ENCODE data around the gene ABR. TPM values are rescaled to one million over a fixed set of nuclear protein-coding genes. Genes with fewer than 3 reads are reported as not detected.
A peak's percentile ranks its signal among the peaks of the same experiment; 100 is the strongest.

ABR gene
- total RNA-seq, 1 experiment from 2014 or later, result 35.4 TPM

- Histone ChIP-seq H3F3A (ENCODE audit: low read length, unreplicated experiment) (no peaks in the 10 kb centered on the region), H3K4me3 (ENCODE audit: low read length) (no peak overlapping the region), H3K27ac (ENCODE audit: low read length) (peak overlapping the region; percentile 100), H3K36me3 (ENCODE audit: low read depth, low read length) (no peaks in the 10 kb centered on the region), H3K4me1 (ENCODE audit: insufficient read depth, low read length) (peaks cover 50% of the 10 kb centered on the region), H3K9ac (ENCODE audit: low read length) (peak overlapping the region; percentile 91), H4K20me1 (ENCODE audit: low read length) (no peaks in the 10 kb centered on the region), H3K27me3 (ENCODE audit: low read length) (no peaks in the 10 kb centered on the region), H3K79me2 (ENCODE audit: low read length) (peaks cover 26% of the 10 kb centered on the region), H3K9me3 (ENCODE audit: low read length) (no peaks in the 10 kb centered on the region), H3K9me2 (replicated peaks; ENCODE audit: low read length) (no peaks in the 10 kb centered on the region), H3K4me2 (ENCODE audit: low read length) (peak overlapping the region; percentile 99), H2AFZ (ENCODE audit: low read length) (no peak overlapping the region)
- ATAC-seq, result peak; percentile 35
- TF ChIP-seq CTCF (conservative IDR thresholded peaks at IDR 0.05; ENCODE audit: low read depth, low read length) (no peak), EZH2 (IDR thresholded peaks at IDR 0.05; ENCODE audit: low read length, unreplicated experiment) (no peak), EZH2phosphoT487 (IDR thresholded peaks at IDR 0.05; ENCODE audit: borderline replicate concordance, low read length) (no peak)
- BruUV-seq (replicated peaks), result TSS peak; percentile 75
- POLR2A ChIA-PET (ENCODE audit: unreplicated experiment), result no interaction called here
- CTCF ChIA-PET, result interaction anchor here (0.6 to 1.9 kb wide), 4 partner anchors 11 to 157 kb away, joined by 3 to 9 read pairs (median 4); no protein-coding TSS in a partner anchor
- intact Hi-C loops (cut with micrococcal nuclease), result no loop called here
- DNase-seq, result peak; percentile 87
These were observed 68.8 kb downstream of the ABR start for GRCh38 chr17:1110862-1111598.

GRCh38 chr17:1110541-1110861, 69.3 kb downstream of the ABR start:
- ATAC-seq (no peak), DNase-seq (no peak)
- H2AFZ ChIP-seq (ENCODE audit: low read length), result no peak overlapping the region
- H3K4me3 ChIP-seq (ENCODE audit: low read length), result no peak overlapping the region
- no peaks in the 10 kb centered on the region for H4K20me1 ChIP-seq (ENCODE audit: low read length)
- no peaks in the 10 kb centered on the region for H3K36me3 ChIP-seq (ENCODE audit: low read depth, low read length)
- no peak for TF ChIP-seq EZH2phosphoT487 (IDR thresholded peaks at IDR 0.05; ENCODE audit: borderline replicate concordance, low read length)
- no peak for TF ChIP-seq CTCF (conservative IDR thresholded peaks at IDR 0.05; ENCODE audit: low read depth, low read length)
- no peak for TF ChIP-seq EZH2 (IDR thresholded peaks at IDR 0.05; ENCODE audit: low read length, unreplicated experiment)
- no peaks in the 10 kb centered on the region for H3F3A ChIP-seq (ENCODE audit: low read length, unreplicated experiment)
- peaks cover 30% of the 10 kb centered on the region for H3K79me2 ChIP-seq (ENCODE audit: low read length)
- no peaks in the 10 kb centered on the region for H3K9me2 ChIP-seq (replicated peaks; ENCODE audit: low read length)
- intact Hi-C loops (cut with micrococcal nuclease), result no loop called here
- H3K4me1 ChIP-seq (ENCODE audit: insufficient read depth, low read length), result peaks cover 48% of the 10 kb centered on the region
- peak overlapping the region; percentile 99 for H3K4me2 ChIP-seq (ENCODE audit: low read length)
- peak overlapping the region; percentile 100 for H3K27ac ChIP-seq (ENCODE audit: low read length)
- ChIA-PET CTCF (interaction anchor here (1.0 to 1.9 kb wide), 3 partner anchors 12 to 52 kb away, joined by 3 to 9 read pairs (median 5); no protein-coding TSS in a partner anchor), POLR2A (ENCODE audit: unreplicated experiment) (interaction anchor here (0.6 kb wide), 1 partner anchor 12 kb away, joined by 3 read pairs; no protein-coding TSS in a partner anchor)
- peak overlapping the region; percentile 91 for H3K9ac ChIP-seq (ENCODE audit: low read length)
- H3K9me3 ChIP-seq (ENCODE audit: low read length), result no peaks in the 10 kb centered on the region
- H3K27me3 ChIP-seq (ENCODE audit: low read length), result no peaks in the 10 kb centered on the region
- no TSS peak for BruUV-seq (replicated peaks)
